Measurements from ENCODE around the gene STAG1.

Gene STAG1

DNA sequence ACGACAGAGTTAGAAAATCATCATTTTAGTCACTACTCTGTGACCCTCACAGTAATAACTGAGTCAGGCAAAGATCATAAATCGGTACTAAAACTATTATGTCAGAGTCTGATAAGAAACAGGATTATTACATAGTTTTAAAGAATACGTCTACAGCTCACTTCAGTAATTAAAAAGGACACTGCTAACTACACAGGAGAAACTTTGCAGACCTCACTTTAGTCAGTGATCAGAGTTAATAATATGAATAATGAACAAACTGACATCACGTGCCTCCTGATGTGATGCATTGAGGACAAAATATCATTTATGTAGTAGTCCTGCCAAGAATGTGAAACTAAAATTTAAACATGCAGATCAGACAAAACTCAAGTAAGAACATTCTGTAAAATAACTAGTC lies 339.9 kb downstream of the STAG1 start:
- Histone ChIP-seq H3K27ac (ENCODE audit: extremely low read depth, low read depth, low read length) (no peak overlapping the region), H3K36me3 (ENCODE audit: control insufficient read depth in 2 of 2, insufficient read depth in 1 of 2, low read length in 2 of 2) (no peaks in the 10 kb centered on the region; a peak in 1 of 3 replicates), H3K4me3 (ENCODE audit: low read depth, low read length) (no peak overlapping the region), H3K4me1 (ENCODE audit: control insufficient read depth, insufficient read depth, low read length) (no peaks in the 10 kb centered on the region), H3K9me3 (ENCODE audit: control insufficient read depth, insufficient read depth, low read depth, low read length) (no peaks in the 10 kb centered on the region)
- no peak for TF ChIP-seq BCL11B (tag by site-specific recombination; IDR thresholded peaks at IDR 0.05; ENCODE audit: low read depth)
- TF ChIP-seq, protein P1, sequence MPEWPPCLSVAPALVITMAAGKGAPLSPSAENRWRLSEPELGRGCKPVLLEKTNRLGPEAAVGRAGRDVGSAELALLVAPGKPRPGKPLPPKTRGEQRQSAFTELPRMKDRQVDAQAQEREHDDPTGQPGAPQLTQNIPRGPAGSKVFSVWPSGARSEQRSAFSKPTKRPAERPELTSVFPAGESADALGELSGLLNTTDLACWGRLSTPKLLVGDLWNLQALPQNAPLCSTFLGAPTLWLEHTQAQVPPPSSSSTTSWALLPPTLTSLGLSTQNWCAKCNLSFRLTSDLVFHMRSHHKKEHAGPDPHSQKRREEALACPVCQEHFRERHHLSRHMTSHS (tag by site-specific recombination; IDR thresholded peaks at IDR 0.05): no peak
- TF ChIP-seq ZNF292 (tag by site-specific recombination; IDR thresholded peaks at IDR 0.05; ENCODE audit: borderline replicate concordance, low read depth): no peak
- no peak for TF ChIP-seq GLI2 (tag by site-specific recombination; IDR thresholded peaks at IDR 0.05; ENCODE audit: borderline replicate concordance, low read depth)
- no peak for TF ChIP-seq ZNF302 (tag by site-specific recombination; IDR thresholded peaks at IDR 0.05; ENCODE audit: low read depth)
- no peak for TF ChIP-seq ZNF112 (tag by site-specific recombination; IDR thresholded peaks at IDR 0.05)
- TF ChIP-seq, protein P2, sequence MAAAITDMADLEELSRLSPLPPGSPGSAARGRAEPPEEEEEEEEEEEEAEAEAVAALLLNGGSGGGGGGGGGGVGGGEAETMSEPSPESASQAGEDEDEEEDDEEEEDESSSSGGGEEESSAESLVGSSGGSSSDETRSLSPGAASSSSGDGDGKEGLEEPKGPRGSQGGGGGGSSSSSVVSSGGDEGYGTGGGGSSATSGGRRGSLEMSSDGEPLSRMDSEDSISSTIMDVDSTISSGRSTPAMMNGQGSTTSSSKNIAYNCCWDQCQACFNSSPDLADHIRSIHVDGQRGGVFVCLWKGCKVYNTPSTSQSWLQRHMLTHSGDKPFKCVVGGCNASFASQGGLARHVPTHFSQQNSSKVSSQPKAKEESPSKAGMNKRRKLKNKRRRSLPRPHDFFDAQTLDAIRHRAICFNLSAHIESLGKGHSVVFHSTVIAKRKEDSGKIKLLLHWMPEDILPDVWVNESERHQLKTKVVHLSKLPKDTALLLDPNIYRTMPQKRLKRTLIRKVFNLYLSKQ (tag by site-specific recombination; IDR thresholded peaks at IDR 0.05; ENCODE audit: borderline replicate concordance): no peak
- no peak for TF ChIP-seq PRDM1 (tag by site-specific recombination; IDR thresholded peaks at IDR 0.05)
- TF ChIP-seq ZNF654 (tag by site-specific recombination; IDR thresholded peaks at IDR 0.05; ENCODE audit: low read depth): no peak
- TF ChIP-seq, protein P3, sequence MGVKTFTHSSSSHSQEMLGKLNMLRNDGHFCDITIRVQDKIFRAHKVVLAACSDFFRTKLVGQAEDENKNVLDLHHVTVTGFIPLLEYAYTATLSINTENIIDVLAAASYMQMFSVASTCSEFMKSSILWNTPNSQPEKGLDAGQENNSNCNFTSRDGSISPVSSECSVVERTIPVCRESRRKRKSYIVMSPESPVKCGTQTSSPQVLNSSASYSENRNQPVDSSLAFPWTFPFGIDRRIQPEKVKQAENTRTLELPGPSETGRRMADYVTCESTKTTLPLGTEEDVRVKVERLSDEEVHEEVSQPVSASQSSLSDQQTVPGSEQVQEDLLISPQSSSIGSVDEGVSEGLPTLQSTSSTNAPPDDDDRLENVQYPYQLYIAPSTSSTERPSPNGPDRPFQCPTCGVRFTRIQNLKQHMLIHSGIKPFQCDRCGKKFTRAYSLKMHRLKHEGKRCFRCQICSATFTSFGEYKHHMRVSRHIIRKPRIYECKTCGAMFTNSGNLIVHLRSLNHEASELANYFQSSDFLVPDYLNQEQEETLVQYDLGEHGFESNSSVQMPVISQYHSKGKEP (tag by site-specific recombination; IDR thresholded peaks at IDR 0.05): no peak
- TF ChIP-seq, protein P4, sequence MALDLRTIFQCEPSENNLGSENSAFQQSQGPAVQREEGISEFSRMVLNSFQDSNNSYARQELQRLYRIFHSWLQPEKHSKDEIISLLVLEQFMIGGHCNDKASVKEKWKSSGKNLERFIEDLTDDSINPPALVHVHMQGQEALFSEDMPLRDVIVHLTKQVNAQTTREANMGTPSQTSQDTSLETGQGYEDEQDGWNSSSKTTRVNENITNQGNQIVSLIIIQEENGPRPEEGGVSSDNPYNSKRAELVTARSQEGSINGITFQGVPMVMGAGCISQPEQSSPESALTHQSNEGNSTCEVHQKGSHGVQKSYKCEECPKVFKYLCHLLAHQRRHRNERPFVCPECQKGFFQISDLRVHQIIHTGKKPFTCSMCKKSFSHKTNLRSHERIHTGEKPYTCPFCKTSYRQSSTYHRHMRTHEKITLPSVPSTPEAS (tag by site-specific recombination; IDR thresholded peaks at IDR 0.05): no peak
- no peak for TF ChIP-seq ZNF558 (tag by site-specific recombination; IDR thresholded peaks at IDR 0.05)
- no peak for TF ChIP-seq GLIS1 (tag by site-specific recombination; IDR thresholded peaks at IDR 0.05)
- no peak for TF ChIP-seq ZNF146 (tag by site-specific recombination; IDR thresholded peaks at IDR 0.05)
- ChIA-PET POLR2A (no interaction called here), CTCF (no interaction called here)

DNA sequence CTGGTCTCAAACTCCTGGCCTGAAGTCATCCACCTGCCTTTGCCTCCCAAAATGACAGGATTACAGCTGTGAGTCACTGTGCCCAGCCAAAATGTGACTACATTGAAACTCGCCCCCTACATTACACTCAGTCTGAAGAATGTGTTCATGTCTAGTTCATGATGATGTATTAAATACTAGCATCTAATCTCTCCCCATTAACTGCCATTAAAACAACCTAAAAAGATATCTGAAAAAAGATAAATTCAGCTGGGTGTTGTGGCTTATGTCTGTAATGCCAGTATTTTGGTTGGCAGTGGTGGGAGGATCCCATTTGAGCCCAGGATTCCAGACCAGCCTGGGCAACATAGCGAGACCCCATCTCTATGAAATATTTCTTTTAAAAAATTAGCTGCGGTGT lies 342.6 kb downstream of the STAG1 start:
- Histone ChIP-seq H3K9me3 (ENCODE audit: control insufficient read depth, insufficient read depth, low read depth, low read length) (no peaks in the 10 kb centered on the region), H3K27ac (ENCODE audit: extremely low read depth, low read depth, low read length) (no peak overlapping the region), H3K4me3 (ENCODE audit: low read depth, low read length) (no peak overlapping the region), H3K4me1 (ENCODE audit: control insufficient read depth, insufficient read depth, low read length) (no peaks in the 10 kb centered on the region), H3K36me3 (ENCODE audit: control insufficient read depth in 2 of 2, insufficient read depth in 1 of 2, low read length in 2 of 2) (no peaks in the 10 kb centered on the region; a peak in 1 of 3 replicates)
- ChIA-PET CTCF (no interaction called here), POLR2A (no interaction called here)
- no peak for TF ChIP-seq HOXA7 (CRISPR knock-in tag; IDR thresholded peaks at IDR 0.05; ENCODE audit: borderline replicate concordance)
- no peak for TF ChIP-seq ZNF707 (tag by site-specific recombination; IDR thresholded peaks at IDR 0.05)
- TF ChIP-seq, protein P5, sequence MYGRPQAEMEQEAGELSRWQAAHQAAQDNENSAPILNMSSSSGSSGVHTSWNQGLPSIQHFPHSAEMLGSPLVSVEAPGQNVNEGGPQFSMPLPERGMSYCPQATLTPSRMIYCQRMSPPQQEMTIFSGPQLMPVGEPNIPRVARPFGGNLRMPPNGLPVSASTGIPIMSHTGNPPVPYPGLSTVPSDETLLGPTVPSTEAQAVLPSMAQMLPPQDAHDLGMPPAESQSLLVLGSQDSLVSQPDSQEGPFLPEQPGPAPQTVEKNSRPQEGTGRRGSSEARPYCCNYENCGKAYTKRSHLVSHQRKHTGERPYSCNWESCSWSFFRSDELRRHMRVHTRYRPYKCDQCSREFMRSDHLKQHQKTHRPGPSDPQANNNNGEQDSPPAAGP (tag by site-specific recombination; IDR thresholded peaks at IDR 0.05): no peak
- TF ChIP-seq, protein P6, sequence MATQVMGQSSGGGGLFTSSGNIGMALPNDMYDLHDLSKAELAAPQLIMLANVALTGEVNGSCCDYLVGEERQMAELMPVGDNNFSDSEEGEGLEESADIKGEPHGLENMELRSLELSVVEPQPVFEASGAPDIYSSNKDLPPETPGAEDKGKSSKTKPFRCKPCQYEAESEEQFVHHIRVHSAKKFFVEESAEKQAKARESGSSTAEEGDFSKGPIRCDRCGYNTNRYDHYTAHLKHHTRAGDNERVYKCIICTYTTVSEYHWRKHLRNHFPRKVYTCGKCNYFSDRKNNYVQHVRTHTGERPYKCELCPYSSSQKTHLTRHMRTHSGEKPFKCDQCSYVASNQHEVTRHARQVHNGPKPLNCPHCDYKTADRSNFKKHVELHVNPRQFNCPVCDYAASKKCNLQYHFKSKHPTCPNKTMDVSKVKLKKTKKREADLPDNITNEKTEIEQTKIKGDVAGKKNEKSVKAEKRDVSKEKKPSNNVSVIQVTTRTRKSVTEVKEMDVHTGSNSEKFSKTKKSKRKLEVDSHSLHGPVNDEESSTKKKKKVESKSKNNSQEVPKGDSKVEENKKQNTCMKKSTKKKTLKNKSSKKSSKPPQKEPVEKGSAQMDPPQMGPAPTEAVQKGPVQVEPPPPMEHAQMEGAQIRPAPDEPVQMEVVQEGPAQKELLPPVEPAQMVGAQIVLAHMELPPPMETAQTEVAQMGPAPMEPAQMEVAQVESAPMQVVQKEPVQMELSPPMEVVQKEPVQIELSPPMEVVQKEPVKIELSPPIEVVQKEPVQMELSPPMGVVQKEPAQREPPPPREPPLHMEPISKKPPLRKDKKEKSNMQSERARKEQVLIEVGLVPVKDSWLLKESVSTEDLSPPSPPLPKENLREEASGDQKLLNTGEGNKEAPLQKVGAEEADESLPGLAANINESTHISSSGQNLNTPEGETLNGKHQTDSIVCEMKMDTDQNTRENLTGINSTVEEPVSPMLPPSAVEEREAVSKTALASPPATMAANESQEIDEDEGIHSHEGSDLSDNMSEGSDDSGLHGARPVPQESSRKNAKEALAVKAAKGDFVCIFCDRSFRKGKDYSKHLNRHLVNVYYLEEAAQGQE (tag by site-specific recombination; IDR thresholded peaks at IDR 0.05): no peak
- TF ChIP-seq KLF10 (tag by site-specific recombination; IDR thresholded peaks at IDR 0.05): no peak
- TF ChIP-seq ZNF155 (tag by site-specific recombination; IDR thresholded peaks at IDR 0.05): no peak
- no peak for TF ChIP-seq ZNF2 (tag by site-specific recombination; IDR thresholded peaks at IDR 0.05)
- TF ChIP-seq MYNN (tag by site-specific recombination; IDR thresholded peaks at IDR 0.05; ENCODE audit: borderline replicate concordance): no peak
- no peak for TF ChIP-seq ZNF571 (tag by site-specific recombination; IDR thresholded peaks at IDR 0.05)
- TF ChIP-seq ZNF341 (tag by site-specific recombination; IDR thresholded peaks at IDR 0.05; ENCODE audit: low read depth): no peak
- no peak for TF ChIP-seq ZNF600 (tag by site-specific recombination; IDR thresholded peaks at IDR 0.05)
- no peak for TF ChIP-seq ZNF133 (tag by site-specific recombination; IDR thresholded peaks at IDR 0.05)
- no peak for TF ChIP-seq ZBTB20 (tag by site-specific recombination; IDR thresholded peaks at IDR 0.05)
